Stimulated activated CD8-positive, alpha-beta memory T cell treated with anti-CD3 and anti-CD28 coated beads, Interleukin-2, amount 100 ng/mL, for 48 hours (primary cell): ENCODE data around the gene PCSK5.
"Not testable (repeated sequence)": the region's sequence is repeated elsewhere in the genome, so short reads cannot be mapped to it uniquely, and the experiment has no call there.

Experiments
- DNase-seq, 2 donors: peaks; one replicate each; pipeline ENCODE4 v3.0.0-alpha.2; 2020; ENCODE audit warnings: low read depth in 2 of 2

The PCSK5 gene

GRCh38 chr9:75963321-75963720 is 72.8 kb downstream of the PCSK5 start:
- DNase-seq = not testable (repeated sequence)

- no peak for DNase-seq
Observed at GRCh38 chr9:75964427-75964826, 74.0 kb downstream of the PCSK5 start.

GRCh38 chr9:75965231-75965630 is 74.8 kb downstream of the PCSK5 start:
- no peak for DNase-seq

- DNase-seq = no peak
Observed at GRCh38 chr9:75967556-75967955, 77.1 kb downstream of the PCSK5 start.

- no peak for DNase-seq
Observed at GRCh38 chr9:75974016-75974766, 83.7 kb downstream of the PCSK5 start.

GRCh38 chr9:75975071-75975470 is 84.6 kb downstream of the PCSK5 start:
- no peak for DNase-seq

- no peak for DNase-seq
Observed at GRCh38 chr9:75976549-75976948, 86.1 kb downstream of the PCSK5 start.

GRCh38 chr9:75979362-75979761 is 88.9 kb downstream of the PCSK5 start:
- DNase-seq = no peak

GRCh38 chr9:75983319-75984045 is 93.0 kb downstream of the PCSK5 start:
- no peak for DNase-seq

GRCh38 chr9:75985515-75985914 is 95.0 kb downstream of the PCSK5 start:
- DNase-seq = no peak

- no peak for DNase-seq
Observed at GRCh38 chr9:75988663-75989062, 98.2 kb downstream of the PCSK5 start.

GRCh38 chr9:75990156-75990555 is 99.7 kb downstream of the PCSK5 start:
- no peak for DNase-seq

- no peak for DNase-seq
Observed at GRCh38 chr9:75990576-75991304, 100.3 kb downstream of the PCSK5 start.

GRCh38 chr9:75992482-75993206 is 102.2 kb downstream of the PCSK5 start:
- DNase-seq = no peak

- DNase-seq = no peak
Observed at GRCh38 chr9:75993434-75993833, 103.0 kb downstream of the PCSK5 start.

GRCh38 chr9:75995066-75995465 is 104.6 kb downstream of the PCSK5 start:
- DNase-seq = no peak

- no peak for DNase-seq
Observed at GRCh38 chr9:75996726-75997125, 106.3 kb downstream of the PCSK5 start.

GRCh38 chr9:75997206-75997605 is 106.7 kb downstream of the PCSK5 start:
- no peak for DNase-seq

GRCh38 chr9:75998096-75998780 is 107.8 kb downstream of the PCSK5 start:
- DNase-seq = no peak

GRCh38 chr9:76001459-76001858 is 111.0 kb downstream of the PCSK5 start:
- DNase-seq = no peak

- DNase-seq = no peak
Observed at GRCh38 chr9:76003041-76003440, 112.6 kb downstream of the PCSK5 start.
